ENCODE measurements around the gene PRKG1. TPM values are rescaled to one million over a fixed set of nuclear protein-coding genes. Genes with fewer than 3 reads are reported as not detected.

PRKG1 gene
- total RNA-seq, 1 experiment from 2014 or later = 16.5 TPM

DNA sequence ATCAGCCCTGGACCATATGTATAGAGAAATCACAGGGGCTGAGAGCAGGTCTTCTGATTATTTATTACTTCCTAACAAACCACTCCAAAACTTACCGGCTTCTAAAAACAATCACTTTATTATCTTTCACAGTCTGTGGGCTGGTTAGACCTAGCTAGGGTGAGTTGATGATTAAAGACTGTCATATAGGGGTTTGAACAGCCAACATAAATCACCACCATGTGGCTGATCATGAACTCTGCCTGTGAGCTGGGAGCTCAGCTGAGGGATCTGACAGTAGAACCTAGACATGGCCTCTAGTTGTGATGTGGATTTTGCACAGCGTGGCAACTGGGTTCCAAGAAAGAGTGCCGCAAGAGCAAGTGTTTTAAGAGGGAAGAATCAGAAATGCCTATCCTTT, 319.8 kb downstream of the PRKG1 start (continued):
- TF ChIP-seq, protein P1, sequence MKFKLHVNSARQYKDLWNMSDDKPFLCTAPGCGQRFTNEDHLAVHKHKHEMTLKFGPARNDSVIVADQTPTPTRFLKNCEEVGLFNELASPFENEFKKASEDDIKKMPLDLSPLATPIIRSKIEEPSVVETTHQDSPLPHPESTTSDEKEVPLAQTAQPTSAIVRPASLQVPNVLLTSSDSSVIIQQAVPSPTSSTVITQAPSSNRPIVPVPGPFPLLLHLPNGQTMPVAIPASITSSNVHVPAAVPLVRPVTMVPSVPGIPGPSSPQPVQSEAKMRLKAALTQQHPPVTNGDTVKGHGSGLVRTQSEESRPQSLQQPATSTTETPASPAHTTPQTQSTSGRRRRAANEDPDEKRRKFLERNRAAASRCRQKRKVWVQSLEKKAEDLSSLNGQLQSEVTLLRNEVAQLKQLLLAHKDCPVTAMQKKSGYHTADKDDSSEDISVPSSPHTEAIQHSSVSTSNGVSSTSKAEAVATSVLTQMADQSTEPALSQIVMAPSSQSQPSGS (CRISPR knock-in tag; IDR thresholded peaks at IDR 0.05; ENCODE audit: borderline replicate concordance, low read depth) = no peak
- TF ChIP-seq ZNF219 (CRISPR knock-in tag; IDR thresholded peaks at IDR 0.05; ENCODE audit: borderline replicate concordance) = no peak

DNA sequence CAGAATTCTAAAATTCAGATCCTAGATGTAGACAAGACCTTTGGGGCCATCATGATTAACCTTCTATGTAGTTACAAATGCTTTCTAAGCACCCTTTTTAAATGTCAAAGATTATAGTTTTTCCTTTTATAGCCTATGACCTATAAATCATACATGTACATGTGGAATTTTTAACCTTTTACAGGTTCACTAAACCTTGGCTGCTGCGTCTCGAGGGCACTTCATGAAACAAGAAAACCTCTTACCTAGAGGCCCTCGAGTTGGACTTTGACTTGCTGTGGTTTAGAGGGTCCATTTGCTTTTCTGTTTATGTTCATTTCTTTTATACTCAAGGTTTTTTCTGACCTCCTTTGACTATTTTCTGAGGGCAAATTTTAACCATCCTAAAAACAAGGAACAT, 323.0 kb downstream of the PRKG1 start:
- CTCF ChIA-PET = interaction anchor here (1.3 to 2.0 kb wide), 2 partner anchors 8 to 9 kb away, joined by 3 to 8 read pairs; no protein-coding TSS in a partner anchor

DNA sequence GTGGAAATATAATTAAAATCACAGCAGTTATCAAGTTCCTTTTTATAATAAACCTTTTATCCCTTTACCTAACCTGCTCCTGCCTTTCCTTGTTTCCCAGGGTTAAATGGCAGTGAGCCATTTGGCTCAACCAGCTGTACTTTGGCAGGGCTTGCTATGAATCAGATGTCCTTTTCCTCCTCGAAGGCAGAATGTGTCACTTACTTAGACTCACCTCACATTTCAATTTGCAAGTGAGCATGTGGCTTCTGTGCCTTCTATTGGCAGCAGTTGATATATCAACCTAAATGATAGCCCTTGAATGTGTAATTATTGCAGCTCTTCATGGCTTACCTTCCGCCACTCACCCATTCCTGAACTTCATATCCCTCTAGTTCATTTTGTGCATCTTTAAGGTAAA, 323.4 kb downstream of the PRKG1 start:
- CTCF ChIA-PET = interaction anchor here (1.3 to 2.0 kb wide), 2 partner anchors 8 to 10 kb away, joined by 3 to 8 read pairs; no protein-coding TSS in a partner anchor
- H3K4me3 Mint-ChIP-seq = no peak overlapping the region
- H3K9me3 Mint-ChIP-seq = 0 out of 2 replicates have a peak, but pooled peaks cover 4% of the 10 kb centered on the region
- POLR2A ChIA-PET = no interaction called here
- peaks cover 5% of the 10 kb centered on the region; the same call in 1 of the 2 replicates for H3K36me3 Mint-ChIP-seq
- no peak for DNase-seq (ENCODE audit: low spot score)
- no peak overlapping the region for H3K27ac Mint-ChIP-seq
- ATAC-seq = no peak
- H3K4me1 Mint-ChIP-seq = peaks cover 16% of the 10 kb centered on the region
- no peaks in the 10 kb centered on the region; the same call in 1 of the 2 replicates for H3K27me3 Mint-ChIP-seq (ENCODE audit: low read depth)
- TF ChIP-seq SOX15 (CRISPR knock-in tag; IDR thresholded peaks at IDR 0.05) = no peak
- TF ChIP-seq, protein P2, sequence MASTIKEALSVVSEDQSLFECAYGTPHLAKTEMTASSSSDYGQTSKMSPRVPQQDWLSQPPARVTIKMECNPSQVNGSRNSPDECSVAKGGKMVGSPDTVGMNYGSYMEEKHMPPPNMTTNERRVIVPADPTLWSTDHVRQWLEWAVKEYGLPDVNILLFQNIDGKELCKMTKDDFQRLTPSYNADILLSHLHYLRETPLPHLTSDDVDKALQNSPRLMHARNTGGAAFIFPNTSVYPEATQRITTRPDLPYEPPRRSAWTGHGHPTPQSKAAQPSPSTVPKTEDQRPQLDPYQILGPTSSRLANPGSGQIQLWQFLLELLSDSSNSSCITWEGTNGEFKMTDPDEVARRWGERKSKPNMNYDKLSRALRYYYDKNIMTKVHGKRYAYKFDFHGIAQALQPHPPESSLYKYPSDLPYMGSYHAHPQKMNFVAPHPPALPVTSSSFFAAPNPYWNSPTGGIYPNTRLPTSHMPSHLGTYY (CRISPR knock-in tag; IDR thresholded peaks at IDR 0.05) = no peak
- no peak for TF ChIP-seq ZNF121 (CRISPR knock-in tag; IDR thresholded peaks at IDR 0.05)
- TF ChIP-seq EMX1 (CRISPR knock-in tag; IDR thresholded peaks at IDR 0.05) = no peak
- TF ChIP-seq GTF2I (CRISPR knock-in tag; conservative IDR thresholded peaks at IDR 0.05) = no peak
- TF ChIP-seq, protein P3, sequence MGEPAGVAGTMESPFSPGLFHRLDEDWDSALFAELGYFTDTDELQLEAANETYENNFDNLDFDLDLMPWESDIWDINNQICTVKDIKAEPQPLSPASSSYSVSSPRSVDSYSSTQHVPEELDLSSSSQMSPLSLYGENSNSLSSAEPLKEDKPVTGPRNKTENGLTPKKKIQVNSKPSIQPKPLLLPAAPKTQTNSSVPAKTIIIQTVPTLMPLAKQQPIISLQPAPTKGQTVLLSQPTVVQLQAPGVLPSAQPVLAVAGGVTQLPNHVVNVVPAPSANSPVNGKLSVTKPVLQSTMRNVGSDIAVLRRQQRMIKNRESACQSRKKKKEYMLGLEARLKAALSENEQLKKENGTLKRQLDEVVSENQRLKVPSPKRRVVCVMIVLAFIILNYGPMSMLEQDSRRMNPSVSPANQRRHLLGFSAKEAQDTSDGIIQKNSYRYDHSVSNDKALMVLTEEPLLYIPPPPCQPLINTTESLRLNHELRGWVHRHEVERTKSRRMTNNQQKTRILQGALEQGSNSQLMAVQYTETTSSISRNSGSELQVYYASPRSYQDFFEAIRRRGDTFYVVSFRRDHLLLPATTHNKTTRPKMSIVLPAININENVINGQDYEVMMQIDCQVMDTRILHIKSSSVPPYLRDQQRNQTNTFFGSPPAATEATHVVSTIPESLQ (CRISPR knock-in tag; IDR thresholded peaks at IDR 0.05) = no peak
- TF ChIP-seq, protein P4, sequence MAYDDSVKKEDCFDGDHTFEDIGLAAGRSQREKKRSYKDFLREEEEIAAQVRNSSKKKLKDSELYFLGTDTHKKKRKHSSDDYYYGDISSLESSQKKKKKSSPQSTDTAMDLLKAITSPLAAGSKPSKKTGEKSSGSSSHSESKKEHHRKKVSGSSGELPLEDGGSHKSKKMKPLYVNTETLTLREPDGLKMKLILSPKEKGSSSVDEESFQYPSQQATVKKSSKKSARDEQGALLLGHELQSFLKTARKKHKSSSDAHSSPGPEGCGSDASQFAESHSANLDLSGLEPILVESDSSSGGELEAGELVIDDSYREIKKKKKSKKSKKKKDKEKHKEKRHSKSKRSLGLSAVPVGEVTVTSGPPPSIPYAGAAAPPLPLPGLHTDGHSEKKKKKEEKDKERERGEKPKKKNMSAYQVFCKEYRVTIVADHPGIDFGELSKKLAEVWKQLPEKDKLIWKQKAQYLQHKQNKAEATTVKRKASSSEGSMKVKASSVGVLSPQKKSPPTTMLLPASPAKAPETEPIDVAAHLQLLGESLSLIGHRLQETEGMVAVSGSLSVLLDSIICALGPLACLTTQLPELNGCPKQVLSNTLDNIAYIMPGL (CRISPR knock-in tag; IDR thresholded peaks at IDR 0.05) = no peak
- no peak for TF ChIP-seq MXD4 (CRISPR knock-in tag; IDR thresholded peaks at IDR 0.05; ENCODE audit: borderline replicate concordance)

More for the DNA sequence above, 323.0 kb downstream of the PRKG1 start:
- H3K4me1 Mint-ChIP-seq = peaks cover 16% of the 10 kb centered on the region
- 0 out of 2 replicates have a peak, but pooled peaks cover 4% of the 10 kb centered on the region for H3K9me3 Mint-ChIP-seq
- peaks cover 5% of the 10 kb centered on the region; the same call in 1 of the 2 replicates for H3K36me3 Mint-ChIP-seq
- TF ChIP-seq, protein P1 (CRISPR knock-in tag; IDR thresholded peaks at IDR 0.05; ENCODE audit: borderline replicate concordance, low read depth) = no peak
- TF ChIP-seq IRF2 (CRISPR knock-in tag; IDR thresholded peaks at IDR 0.05; ENCODE audit: borderline replicate concordance, low read depth) (no peak), ATF1 (CRISPR knock-in tag; IDR thresholded peaks at IDR 0.05) (no peak), JAZF1 (CRISPR knock-in tag; IDR thresholded peaks at IDR 0.05) (no peak), ZNF232 (CRISPR knock-in tag; IDR thresholded peaks at IDR 0.05) (no peak), TP53 (CRISPR knock-in tag; IDR thresholded peaks at IDR 0.05) (no peak), FOXP1 (CRISPR knock-in tag; IDR thresholded peaks at IDR 0.05; ENCODE audit: borderline replicate concordance) (no peak)
- TF ChIP-seq, protein P5, sequence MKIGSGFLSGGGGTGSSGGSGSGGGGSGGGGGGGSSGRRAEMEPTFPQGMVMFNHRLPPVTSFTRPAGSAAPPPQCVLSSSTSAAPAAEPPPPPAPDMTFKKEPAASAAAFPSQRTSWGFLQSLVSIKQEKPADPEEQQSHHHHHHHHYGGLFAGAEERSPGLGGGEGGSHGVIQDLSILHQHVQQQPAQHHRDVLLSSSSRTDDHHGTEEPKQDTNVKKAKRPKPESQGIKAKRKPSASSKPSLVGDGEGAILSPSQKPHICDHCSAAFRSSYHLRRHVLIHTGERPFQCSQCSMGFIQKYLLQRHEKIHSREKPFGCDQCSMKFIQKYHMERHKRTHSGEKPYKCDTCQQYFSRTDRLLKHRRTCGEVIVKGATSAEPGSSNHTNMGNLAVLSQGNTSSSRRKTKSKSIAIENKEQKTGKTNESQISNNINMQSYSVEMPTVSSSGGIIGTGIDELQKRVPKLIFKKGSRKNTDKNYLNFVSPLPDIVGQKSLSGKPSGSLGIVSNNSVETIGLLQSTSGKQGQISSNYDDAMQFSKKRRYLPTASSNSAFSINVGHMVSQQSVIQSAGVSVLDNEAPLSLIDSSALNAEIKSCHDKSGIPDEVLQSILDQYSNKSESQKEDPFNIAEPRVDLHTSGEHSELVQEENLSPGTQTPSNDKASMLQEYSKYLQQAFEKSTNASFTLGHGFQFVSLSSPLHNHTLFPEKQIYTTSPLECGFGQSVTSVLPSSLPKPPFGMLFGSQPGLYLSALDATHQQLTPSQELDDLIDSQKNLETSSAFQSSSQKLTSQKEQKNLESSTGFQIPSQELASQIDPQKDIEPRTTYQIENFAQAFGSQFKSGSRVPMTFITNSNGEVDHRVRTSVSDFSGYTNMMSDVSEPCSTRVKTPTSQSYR (CRISPR knock-in tag; IDR thresholded peaks at IDR 0.05) = no peak
- TF ChIP-seq, protein P6, sequence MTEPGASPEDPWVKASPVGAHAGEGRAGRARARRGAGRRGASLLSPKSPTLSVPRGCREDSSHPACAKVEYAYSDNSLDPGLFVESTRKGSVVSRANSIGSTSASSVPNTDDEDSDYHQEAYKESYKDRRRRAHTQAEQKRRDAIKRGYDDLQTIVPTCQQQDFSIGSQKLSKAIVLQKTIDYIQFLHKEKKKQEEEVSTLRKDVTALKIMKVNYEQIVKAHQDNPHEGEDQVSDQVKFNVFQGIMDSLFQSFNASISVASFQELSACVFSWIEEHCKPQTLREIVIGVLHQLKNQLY (CRISPR knock-in tag; IDR thresholded peaks at IDR 0.05) = no peak
- TF ChIP-seq, protein P7, sequence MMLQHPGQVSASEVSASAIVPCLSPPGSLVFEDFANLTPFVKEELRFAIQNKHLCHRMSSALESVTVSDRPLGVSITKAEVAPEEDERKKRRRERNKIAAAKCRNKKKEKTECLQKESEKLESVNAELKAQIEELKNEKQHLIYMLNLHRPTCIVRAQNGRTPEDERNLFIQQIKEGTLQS (CRISPR knock-in tag; conservative IDR thresholded peaks at IDR 0.05) = no peak
- TF ChIP-seq, protein P8, sequence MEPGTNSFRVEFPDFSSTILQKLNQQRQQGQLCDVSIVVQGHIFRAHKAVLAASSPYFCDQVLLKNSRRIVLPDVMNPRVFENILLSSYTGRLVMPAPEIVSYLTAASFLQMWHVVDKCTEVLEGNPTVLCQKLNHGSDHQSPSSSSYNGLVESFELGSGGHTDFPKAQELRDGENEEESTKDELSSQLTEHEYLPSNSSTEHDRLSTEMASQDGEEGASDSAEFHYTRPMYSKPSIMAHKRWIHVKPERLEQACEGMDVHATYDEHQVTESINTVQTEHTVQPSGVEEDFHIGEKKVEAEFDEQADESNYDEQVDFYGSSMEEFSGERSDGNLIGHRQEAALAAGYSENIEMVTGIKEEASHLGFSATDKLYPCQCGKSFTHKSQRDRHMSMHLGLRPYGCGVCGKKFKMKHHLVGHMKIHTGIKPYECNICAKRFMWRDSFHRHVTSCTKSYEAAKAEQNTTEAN (CRISPR knock-in tag; IDR thresholded peaks at IDR 0.05) = no peak
- POLR2A ChIA-PET = no interaction called here
- DNase-seq (ENCODE audit: low spot score) (no peak), ATAC-seq (no peak)
- no peak overlapping the region for H3K27ac Mint-ChIP-seq
- no peak overlapping the region for H3K4me3 Mint-ChIP-seq
- no peaks in the 10 kb centered on the region; the same call in 1 of the 2 replicates for H3K27me3 Mint-ChIP-seq (ENCODE audit: low read depth)

Data from WTC11 (cell line).